GM23338 (cell line): ENCODE data around the gene MSANTD1. TPM values are rescaled to one million over a fixed set of nuclear protein-coding genes. Genes with fewer than 3 reads are reported as not detected.

Experiments
- ATAC-seq: fragments of 200-7000 bp; cut with Tn5 transposase; 3 replicates; pipeline ENCODE4 v1.9.1; 2020
- DNase-seq: peaks from one replicate; pipeline ENCODE4 v3.0.0-alpha.2; 2015; ENCODE audit warnings: low spot score
- H2AFZ ChIP-seq: fragments of 200-600 bp; sonication (generic); 2 replicates; pipeline ENCODE4 v1.8.0; 2016; ENCODE audit warnings: antibody characterized with exemption, mild to moderate bottlenecking, moderate library complexity
- H3F3A ChIP-seq: fragments of 200-600 bp; sonication (generic); replicated peaks from 2 replicates; pipeline ENCODE4 v1.8.0; 2017; ENCODE audit warnings: antibody characterized with exemption, mixed run types, low read depth
- H3K27ac ChIP-seq: fragments of 200-600 bp; sonication (generic); 2 replicates; pipeline ENCODE4 v1.6.1; 2016; ENCODE audit warnings: low read depth
- H3K27me3 ChIP-seq: fragments of 200-600 bp; sonication (generic); 2 replicates; pipeline ENCODE4 v1.8.0; 2016; ENCODE audit warnings: mild to moderate bottlenecking, mixed run types, moderate library complexity; ENCODE audit not compliant: insufficient read depth
- H3K36me3 ChIP-seq: fragments of 200-600 bp; sonication (generic); 2 replicates; pipeline ENCODE4 v1.8.0; 2016; ENCODE audit warnings: mild to moderate bottlenecking; ENCODE audit not compliant: insufficient read depth
- H3K4me1 ChIP-seq: fragments of 200-600 bp; sonication (generic); 2 replicates; pipeline ENCODE4 v1.8.0; 2016; ENCODE audit warnings: mild to moderate bottlenecking, moderate library complexity; ENCODE audit not compliant: insufficient read depth
- H3K4me2 ChIP-seq: fragments of 200-600 bp; sonication (generic); 2 replicates; pipeline ENCODE4 v1.7.1; 2017; ENCODE audit warnings: mixed run types
- H3K4me3 ChIP-seq: fragments of 200-600 bp; sonication (generic); 2 replicates; pipeline ENCODE4 v1.6.1; 2016; ENCODE audit warnings: mixed run types
- H3K79me2 ChIP-seq: fragments of 200-600 bp; sonication (generic); replicated peaks from 2 replicates; pipeline ENCODE4 v1.8.0; 2017; ENCODE audit warnings: mild to moderate bottlenecking; ENCODE audit not compliant: insufficient read depth
- H3K9me2 ChIP-seq: fragments of 200-600 bp; sonication (generic); 2 replicates; pipeline ENCODE4 v1.8.0; 2017; ENCODE audit not compliant: insufficient read depth
- H4K20me1 ChIP-seq: fragments of 200-600 bp; sonication (generic); replicated peaks from 2 replicates; pipeline ENCODE4 v1.8.0; 2017; ENCODE audit warnings: mild to moderate bottlenecking; ENCODE audit not compliant: insufficient read depth
- H3K27ac Mint-ChIP-seq: 2 replicates; pipeline ENCODE4 v1.8.0; 2020; ENCODE audit warnings: inconsistent platforms, mild to moderate bottlenecking, moderate library complexity, mixed read lengths
- H3K27me3 Mint-ChIP-seq: 3 replicates; pipeline ENCODE4 v1.8.0; 2022; ENCODE audit warnings: low read depth, mild to moderate bottlenecking, moderate library complexity, mixed read lengths, inconsistent platforms; ENCODE audit not compliant: insufficient read depth, poor library complexity
- H3K36me3 Mint-ChIP-seq: 3 replicates; pipeline ENCODE4 v1.8.0; 2021; ENCODE audit warnings: low read depth, mild to moderate bottlenecking, inconsistent platforms, moderate library complexity, mixed read lengths
- H3K4me1 Mint-ChIP-seq: 3 replicates; pipeline ENCODE4 v1.8.0; 2020; ENCODE audit warnings: mild to moderate bottlenecking, inconsistent platforms, mixed read lengths
- H3K4me3 Mint-ChIP-seq: 3 replicates; pipeline ENCODE4 v1.8.0; 2021; ENCODE audit warnings: moderate library complexity, mild to moderate bottlenecking, inconsistent platforms, mixed read lengths
- H3K9me3 Mint-ChIP-seq: 3 replicates; pipeline ENCODE4 v1.8.0; 2020; ENCODE audit warnings: moderate library complexity, mild to moderate bottlenecking, inconsistent platforms, mixed read lengths
- CREB1 ChIP-seq: fragments of 250-450 bp; sonication (Bioruptor Pico); IDR thresholded peaks from 2 replicates; pipeline ENCODE4 v1.5.0; 2020; ENCODE audit warnings: low read depth, mild to moderate bottlenecking, moderate library complexity
- CTCF ChIP-seq, 2 experiments: fragments of 200-600 bp in 1 of 2; sonication (generic) in 1 of 2; conservative IDR thresholded peaks; 2 replicates each; pipeline versions ENCODE4 v1.5.1 to v1.6.1; 2016 to 2017; ENCODE audit warnings: antibody characterized with exemption in 2 of 2, low read depth in 2 of 2, mild to moderate bottlenecking in 2 of 2, moderate library complexity in 1 of 2
- ETS1 ChIP-seq: IDR thresholded peaks from 2 replicates; pipeline ENCODE4 v1.6.1; 2016; ENCODE audit warnings: antibody characterized with exemption
- EZH2 ChIP-seq: fragments of 200-600 bp; sonication (generic); IDR thresholded peaks from one replicate; pipeline ENCODE4 v1.8.0; 2017; ENCODE audit warnings: antibody characterized with exemption, mild to moderate bottlenecking, low read depth; ENCODE audit not compliant: unreplicated experiment
- EZH2phosphoT487 ChIP-seq: fragments of 200-600 bp; sonication (generic); IDR thresholded peaks from one replicate; pipeline ENCODE4 v1.8.1; 2018; ENCODE audit warnings: antibody characterized with exemption; ENCODE audit not compliant: unreplicated experiment
- JUNB ChIP-seq: IDR thresholded peaks from one replicate; pipeline ENCODE4 v1.6.1; 2016; ENCODE audit warnings: antibody characterized with exemption; ENCODE audit not compliant: unreplicated experiment
- NANOG ChIP-seq: IDR thresholded peaks from 2 replicates; pipeline ENCODE4 v1.6.1; 2016; ENCODE audit warnings: antibody characterized with exemption, borderline replicate concordance
- POLR2AphosphoS5 ChIP-seq: IDR thresholded peaks from 2 replicates; pipeline ENCODE4 v1.6.1; 2016; ENCODE audit warnings: antibody characterized with exemption, low read depth
- REST ChIP-seq: IDR thresholded peaks from one replicate; pipeline ENCODE4 v1.6.1; 2018; ENCODE audit warnings: antibody characterized with exemption; ENCODE audit not compliant: unreplicated experiment
- STAT1 ChIP-seq: IDR thresholded peaks from one replicate; pipeline ENCODE4 v1.6.1; 2016; ENCODE audit warnings: antibody characterized with exemption; ENCODE audit not compliant: unreplicated experiment
- ZNF114 ChIP-seq: fragments of 250-450 bp; sonication (Bioruptor Pico); IDR thresholded peaks from 2 replicates; pipeline ENCODE4 v1.5.0; 2020; ENCODE audit warnings: mild to moderate bottlenecking, moderate library complexity
- ZNF331 ChIP-seq: fragments of 250-450 bp; sonication (Bioruptor Pico); IDR thresholded peaks from 2 replicates; pipeline ENCODE4 v1.5.0; 2020; ENCODE audit warnings: low read depth, mild to moderate bottlenecking, moderate library complexity
- ZNF462 ChIP-seq: fragments of 250-450 bp; sonication (Bioruptor Pico); IDR thresholded peaks from 2 replicates; pipeline ENCODE4 v1.5.0; 2020; ENCODE audit warnings: mild to moderate bottlenecking, moderate library complexity
- polyA plus RNA-seq: library from polyadenylated mRNA; unstranded; fragments of >200 nt; fragmentation: Nextera tagmentation; extraction: Ambion mirVana; gene quantifications from 2 replicates; pipeline ENCODE4 v1.2.1, GENCODE V29; 2016
- total RNA-seq: library from RNA; depleted of rRNA; stranded (reverse); fragments of >200 nt; shearing (Covaris generic); gene quantifications from 2 replicates; pipeline ENCODE4 v1.2.3, GENCODE V29; 2014

MSANTD1 gene
- total and polyA plus RNA-seq, 2 experiments from 2014 or later, result 0.29 to 1.0 TPM

GRCh38 chr4:3219761-3220475, 29.0 kb upstream of the MSANTD1 start:
- no peak for TF ChIP-seq EZH2phosphoT487
- no peak for TF ChIP-seq JUNB
- no peak for TF ChIP-seq STAT1
- TF ChIP-seq POLR2AphosphoS5, result no peak
- no peak for TF ChIP-seq EZH2
- no peak for TF ChIP-seq NANOG
- no peak for TF ChIP-seq CREB1
- no peak for TF ChIP-seq ETS1
- TF ChIP-seq ZNF331 (CRISPR knock-in tag), result no peak
- no peak for TF ChIP-seq CTCF (conservative IDR thresholded peaks at IDR 0.05; ENCODE audit: low read depth in 2 of 2)
- no peak for TF ChIP-seq ZNF462 (CRISPR knock-in tag)
- TF ChIP-seq REST, result no peak
- no peak for TF ChIP-seq ZNF114 (CRISPR knock-in tag)
- Histone ChIP-seq H2AFZ (no peak overlapping the region), H3K27me3 (no peaks in the 10 kb centered on the region), H3K27ac (no peak overlapping the region), H3K4me1 (no peaks in the 10 kb centered on the region), H3F3A (no peaks in the 10 kb centered on the region), H3K4me2 (no peak overlapping the region), H3K79me2 (no peaks in the 10 kb centered on the region), H4K20me1 (peaks cover 5% of the 10 kb centered on the region), H3K36me3 (peaks cover 12% of the 10 kb centered on the region), H3K4me3 (no peak overlapping the region), H3K9me2 (no peaks in the 10 kb centered on the region)
- Mint-ChIP-seq H3K36me3 (peaks cover 62% of the 10 kb centered on the region), H3K4me3 (no peak overlapping the region), H3K4me1 (no peaks in the 10 kb centered on the region), H3K27me3 (peaks cover 6% of the 10 kb centered on the region), H3K9me3 (no peaks in the 10 kb centered on the region), H3K27ac (no peak overlapping the region)
- no peak for DNase-seq
- ATAC-seq, result no peak
